GM18858 (cell line): ENCODE measurements around the gene MEGF6.

Source experiments
- ATAC-seq: cut with Tn5 transposase; IDR thresholded peaks from one replicate; pipeline ENCODE4 v1.9.1; 2021; ENCODE audit not compliant: unreplicated experiment

MEGF6 gene

GRCh38 chr1:3453203-3453761 is 158.0 kb downstream of the MEGF6 start:
- no peak for ATAC-seq

- ATAC-seq: no peak
These were observed 158.5 kb downstream of the MEGF6 start for GRCh38 chr1:3452866-3453175.

GRCh38 chr1:3451994-3452865 is 159.1 kb downstream of the MEGF6 start:
- ATAC-seq: no peak

GRCh38 chr1:3450983-3451382 is 160.3 kb downstream of the MEGF6 start:
- no peak for ATAC-seq

GRCh38 chr1:3450202-3450863 is 161.0 kb downstream of the MEGF6 start:
- no peak for ATAC-seq

GRCh38 chr1:3444736-3445135 is 166.6 kb downstream of the MEGF6 start:
- ATAC-seq: no peak

DNA sequence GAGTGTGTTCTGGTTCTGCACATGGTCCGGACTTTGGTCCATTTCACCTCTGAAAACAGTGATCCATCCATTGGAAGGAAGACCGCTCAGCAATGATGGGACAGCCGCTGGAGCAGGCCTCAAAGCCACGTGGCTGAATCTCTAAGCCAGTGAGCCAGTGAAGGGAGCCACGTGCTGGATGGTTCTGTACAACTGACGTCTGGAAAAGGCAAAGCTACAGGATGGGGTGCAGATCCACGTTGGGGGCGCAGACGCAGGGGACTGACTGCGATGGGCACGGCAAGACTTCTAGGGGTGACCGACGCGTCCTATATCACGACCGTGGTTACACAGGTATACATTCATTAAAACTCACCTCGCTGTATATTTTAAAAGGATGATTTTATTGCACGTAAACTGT is 167.0 kb downstream of the MEGF6 start:
- ATAC-seq: no peak

GRCh38 chr1:3443807-3444206 is 167.5 kb downstream of the MEGF6 start:
- ATAC-seq: no peak

GRCh38 chr1:3442901-3443300 is 168.4 kb downstream of the MEGF6 start:
- ATAC-seq: no peak

DNA sequence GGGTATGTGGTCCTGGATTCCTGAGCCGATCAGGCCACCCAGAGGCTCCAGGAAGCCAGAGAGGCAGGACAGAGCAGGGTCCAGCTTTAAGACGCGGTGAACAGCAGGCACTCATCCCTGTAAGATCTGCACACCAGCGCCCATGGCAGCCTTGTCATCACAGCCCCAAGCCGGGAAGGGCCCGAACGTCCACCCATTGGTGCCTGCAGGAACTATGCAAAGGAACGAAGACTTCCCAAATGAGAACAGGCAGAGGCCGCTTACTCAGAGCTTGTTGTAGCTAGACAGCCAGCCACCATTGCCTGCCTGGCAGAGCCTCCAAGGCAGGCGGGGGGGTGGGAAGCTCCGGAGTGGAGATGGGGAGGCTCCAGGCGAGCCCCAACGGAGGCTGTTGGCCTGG is 169.0 kb downstream of the MEGF6 start:
- no peak for ATAC-seq

DNA sequence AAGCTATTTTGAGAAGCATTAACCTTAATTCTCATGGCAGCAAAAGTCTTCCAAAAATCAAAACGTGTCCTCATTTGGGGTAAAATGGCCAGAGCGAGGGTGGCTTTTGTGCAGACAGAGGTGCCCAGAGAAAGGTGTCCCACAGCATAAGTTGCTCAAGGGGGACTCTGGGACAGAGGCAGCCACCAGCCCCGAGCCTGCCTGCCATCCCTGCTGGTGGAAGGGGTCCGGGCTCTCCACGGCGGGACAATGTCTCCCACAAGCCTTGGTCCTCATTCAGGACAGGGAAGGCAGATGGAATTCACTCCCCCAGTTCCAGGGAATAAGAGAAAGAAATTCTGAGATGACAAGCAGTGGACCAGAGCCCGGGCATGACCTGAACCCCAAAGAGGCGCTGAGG is 169.4 kb downstream of the MEGF6 start:
- no peak for ATAC-seq

DNA sequence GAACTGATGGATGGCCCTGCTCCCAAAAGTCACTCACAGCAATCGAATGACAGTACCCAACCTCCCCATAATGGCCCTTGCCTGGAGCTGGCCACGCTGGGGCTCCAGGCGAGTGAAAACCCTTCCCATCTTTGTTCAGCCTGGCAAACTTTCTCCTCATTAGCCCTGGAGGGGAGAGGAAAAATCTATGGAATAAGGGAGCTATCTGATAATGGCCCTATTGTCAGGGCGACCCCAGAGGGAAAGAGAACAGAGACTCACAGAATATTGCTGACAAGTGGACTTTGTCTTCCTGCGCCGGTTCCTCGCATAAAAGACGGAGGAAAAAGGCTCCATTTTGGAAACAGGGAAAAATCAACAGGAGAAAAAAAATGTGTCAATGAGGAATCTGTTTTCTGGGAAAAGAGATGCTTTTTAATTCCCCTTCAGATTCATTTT is 169.9 kb downstream of the MEGF6 start:
- ATAC-seq: no peak

- no peak for ATAC-seq
These were observed 170.4 kb downstream of the MEGF6 start for GRCh38 chr1:3440711-3441409.

GRCh38 chr1:3440300-3440681 is 171.0 kb downstream of the MEGF6 start:
- no peak for ATAC-seq
